HepG2 (cell line): ENCODE measurements around the gene GPS1. TPM values are rescaled to one million over a fixed set of nuclear protein-coding genes. Genes with fewer than 3 reads are reported as not detected.
A peak's percentile ranks its signal among the peaks of the same experiment; 100 is the strongest.

ENCODE experiments used
- ARID5B ChIP-seq: IDR thresholded peaks from 2 replicates; pipeline ENCODE4 v1.4.0; 2020; ENCODE audit warnings: mild to moderate bottlenecking, missing genetic modification reagents
- DR1 ChIP-seq: sonication (generic); formaldehyde crosslinking; IDR thresholded peaks from 2 replicates; pipeline ENCODE4 v1.8.0; 2021; ENCODE audit warnings: mild to moderate bottlenecking, missing genetic modification reagents, inconsistent platforms
- E2F5 ChIP-seq: sonication (generic); formaldehyde crosslinking; conservative IDR thresholded peaks from 2 replicates; pipeline ENCODE4 v1.4.0; 2020; ENCODE audit warnings: missing genetic modification reagents
- GPN1 ChIP-seq: sonication (generic); formaldehyde crosslinking; IDR thresholded peaks from 2 replicates; pipeline ENCODE4 v1.5.1; 2020; ENCODE audit warnings: missing genetic modification reagents, borderline replicate concordance
- HMG20B ChIP-seq: conservative IDR thresholded peaks from 2 replicates; pipeline ENCODE4 v1.6.1; 2016; ENCODE audit warnings: missing genetic modification reagents, missing compliant biosample characterization
- RBM39 ChIP-seq: fragments of 200-400 bp; formaldehyde crosslinking; IDR thresholded peaks from one replicate; pipeline ENCODE4 v1.6.1; 2018; ENCODE audit warnings: antibody characterized with exemption, mild to moderate bottlenecking, low read depth, low read length; ENCODE audit not compliant: poor library complexity, severe bottlenecking
- ZC3H13 ChIP-seq: sonication (generic); formaldehyde crosslinking; IDR thresholded peaks from 2 replicates; pipeline ENCODE4 v1.8.1; 2023; ENCODE audit warnings: mild to moderate bottlenecking, missing genetic modification reagents, moderate library complexity
- ZNF10 ChIP-seq: sonication (generic); formaldehyde crosslinking; IDR thresholded peaks from 2 replicates; pipeline ENCODE4 v1.4.0; 2020; ENCODE audit warnings: mild to moderate bottlenecking, low read depth, missing genetic modification reagents, borderline replicate concordance
- ZNF12 ChIP-seq: sonication (generic); formaldehyde crosslinking; IDR thresholded peaks from 2 replicates; pipeline ENCODE4 v1.5.0; 2020; ENCODE audit warnings: missing genetic modification reagents
- ZNF326 ChIP-seq: sonication (generic); formaldehyde crosslinking; IDR thresholded peaks from 2 replicates; pipeline ENCODE4 v1.4.0; 2020; ENCODE audit warnings: missing genetic modification reagents, borderline replicate concordance
- ZNF513 ChIP-seq: sonication (generic); formaldehyde crosslinking; conservative IDR thresholded peaks from 2 replicates; pipeline ENCODE4 v1.5.0; 2020; ENCODE audit warnings: missing genetic modification reagents
- ZNF564 ChIP-seq: sonication (generic); formaldehyde crosslinking; IDR thresholded peaks from 2 replicates; pipeline ENCODE4 v1.8.1; 2023; ENCODE audit warnings: mild to moderate bottlenecking, missing genetic modification reagents
- ZNF616 ChIP-seq: sonication (generic); formaldehyde crosslinking; IDR thresholded peaks from 2 replicates; pipeline ENCODE4 v1.5.0; 2020; ENCODE audit warnings: low read depth, mild to moderate bottlenecking, missing genetic modification reagents
- polyA plus RNA-seq, 8 experiments: library from polyadenylated mRNA; depleted of rRNA in 3 of 8; stranded (reverse) in 7 of 8; unstranded in 1 of 8; fragments of >200 nt; fragmentation: Illumina TruSeq in 4 of 8; extraction: Trizol in 4 of 8; gene quantifications; 2 replicates each; pipeline versions ENCODE4 v1.2.1 to v1.2.3, GENCODE V29; 2011 to 2016; ENCODE audit warnings: low read depth in 4 of 8, missing spikeins in 1 of 8, mixed read lengths in 1 of 8; ENCODE audit not compliant: insufficient read depth in 1 of 8
- total RNA-seq, 5 experiments: library from RNA; depleted of rRNA; stranded (reverse); fragments of >200 nt; fragmentation: Illumina TruSeq; extraction: Trizol; gene quantifications; 2 replicates each; pipeline ENCODE4 v1.2.3, GENCODE V29; 2016; ENCODE audit warnings: low read depth in 1 of 5
- TF ChIP-seq, protein P1 (sequence below): sonication (generic); formaldehyde crosslinking; IDR thresholded peaks from 2 replicates; pipeline ENCODE4 v1.4.0; 2020; ENCODE audit warnings: missing genetic modification reagents, low read depth, mild to moderate bottlenecking, borderline replicate concordance
- TF ChIP-seq, protein P2 (sequence below): sonication (generic); formaldehyde crosslinking; IDR thresholded peaks from 2 replicates; pipeline ENCODE4 v1.4.0; 2020; ENCODE audit warnings: missing genetic modification reagents, borderline replicate concordance

Gene GPS1
- total and polyA plus RNA-seq, 2 of the 13 experiments (the other 11 are each of a cell fraction or from before 2014, with no cell fraction given), result 124 to 128 TPM

DNA sequence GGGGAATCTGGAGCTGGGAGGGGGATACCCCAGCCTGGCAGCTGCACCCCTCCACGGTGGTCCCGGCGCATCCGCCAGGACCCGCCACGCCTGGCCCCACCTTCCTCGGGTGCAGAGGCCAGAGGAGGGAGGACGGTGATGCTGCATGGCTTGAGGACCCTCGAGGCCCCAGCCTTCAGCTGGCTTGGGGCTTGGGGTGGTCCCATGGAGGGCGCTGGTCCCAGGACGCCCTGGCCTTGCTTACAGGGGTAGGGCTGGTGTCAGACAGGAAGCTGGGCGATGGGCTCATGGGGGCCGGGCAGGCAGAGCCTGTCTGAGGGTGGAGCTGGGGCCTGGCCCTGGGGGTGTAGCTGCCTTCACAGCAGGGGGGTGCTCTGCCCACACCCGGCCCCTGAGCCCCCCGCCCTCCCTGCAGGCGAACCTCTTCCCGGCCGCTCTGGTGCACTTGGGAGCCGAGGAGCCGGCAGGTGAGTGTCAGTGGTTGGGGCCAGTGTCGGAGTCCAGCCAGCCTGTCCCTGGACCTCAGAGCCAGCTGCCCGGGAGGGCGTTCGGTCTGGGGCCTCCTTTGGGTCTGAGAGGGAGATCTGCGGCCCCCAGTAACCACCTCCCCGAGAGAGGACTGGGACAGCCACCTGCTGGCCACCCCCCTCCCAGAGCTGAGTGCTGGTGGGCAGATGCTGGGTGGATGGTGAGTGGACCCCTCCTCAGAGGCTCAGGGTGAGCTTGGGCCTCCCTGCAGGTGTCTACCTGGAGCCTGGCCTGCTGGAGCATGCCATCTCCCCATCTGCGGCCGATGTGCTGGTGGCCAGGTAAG, 35.4 kb upstream of the GPS1 start (continued):
- TF ChIP-seq GPN1 (no peak), E2F5 (CRISPR knock-in tag) (no peak), HMG20B (CRISPR knock-in tag) (0 out of 2 replicates have a peak, but pooled peaks have one; percentile 1), ARID5B (CRISPR knock-in tag) (0 out of 2 replicates have a peak, but pooled peaks have one; percentile 6), ZNF10 (CRISPR knock-in tag) (no peak), ZNF616 (CRISPR knock-in tag) (no peak), ZC3H13 (CRISPR knock-in tag) (peak; percentile 61; the same call in 1 of the 2 replicates), ZNF326 (peak; percentile 99), ZNF564 (CRISPR knock-in tag) (no peak), RBM39 (peak; percentile 59), ZNF12 (CRISPR knock-in tag) (peak; percentile 23; the same call in 1 of the 2 replicates), ZNF513 (CRISPR knock-in tag) (0 out of 2 replicates have a peak, but pooled peaks have one; percentile 42), DR1 (CRISPR knock-in tag) (no peak)
- TF ChIP-seq, protein P1, sequence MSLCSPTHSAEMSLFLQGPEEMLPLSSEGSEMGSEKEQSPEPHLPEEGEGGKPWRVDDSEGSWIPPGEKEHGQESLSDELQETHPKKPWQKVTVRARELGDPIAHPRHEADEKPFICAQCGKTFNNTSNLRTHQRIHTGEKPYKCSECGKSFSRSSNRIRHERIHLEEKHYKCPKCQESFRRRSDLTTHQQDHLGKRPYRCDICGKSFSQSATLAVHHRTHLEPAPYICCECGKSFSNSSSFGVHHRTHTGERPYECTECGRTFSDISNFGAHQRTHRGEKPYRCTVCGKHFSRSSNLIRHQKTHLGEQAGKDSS, result 0 out of 2 replicates have a peak, but pooled peaks have one; percentile 29
- TF ChIP-seq, protein P2, sequence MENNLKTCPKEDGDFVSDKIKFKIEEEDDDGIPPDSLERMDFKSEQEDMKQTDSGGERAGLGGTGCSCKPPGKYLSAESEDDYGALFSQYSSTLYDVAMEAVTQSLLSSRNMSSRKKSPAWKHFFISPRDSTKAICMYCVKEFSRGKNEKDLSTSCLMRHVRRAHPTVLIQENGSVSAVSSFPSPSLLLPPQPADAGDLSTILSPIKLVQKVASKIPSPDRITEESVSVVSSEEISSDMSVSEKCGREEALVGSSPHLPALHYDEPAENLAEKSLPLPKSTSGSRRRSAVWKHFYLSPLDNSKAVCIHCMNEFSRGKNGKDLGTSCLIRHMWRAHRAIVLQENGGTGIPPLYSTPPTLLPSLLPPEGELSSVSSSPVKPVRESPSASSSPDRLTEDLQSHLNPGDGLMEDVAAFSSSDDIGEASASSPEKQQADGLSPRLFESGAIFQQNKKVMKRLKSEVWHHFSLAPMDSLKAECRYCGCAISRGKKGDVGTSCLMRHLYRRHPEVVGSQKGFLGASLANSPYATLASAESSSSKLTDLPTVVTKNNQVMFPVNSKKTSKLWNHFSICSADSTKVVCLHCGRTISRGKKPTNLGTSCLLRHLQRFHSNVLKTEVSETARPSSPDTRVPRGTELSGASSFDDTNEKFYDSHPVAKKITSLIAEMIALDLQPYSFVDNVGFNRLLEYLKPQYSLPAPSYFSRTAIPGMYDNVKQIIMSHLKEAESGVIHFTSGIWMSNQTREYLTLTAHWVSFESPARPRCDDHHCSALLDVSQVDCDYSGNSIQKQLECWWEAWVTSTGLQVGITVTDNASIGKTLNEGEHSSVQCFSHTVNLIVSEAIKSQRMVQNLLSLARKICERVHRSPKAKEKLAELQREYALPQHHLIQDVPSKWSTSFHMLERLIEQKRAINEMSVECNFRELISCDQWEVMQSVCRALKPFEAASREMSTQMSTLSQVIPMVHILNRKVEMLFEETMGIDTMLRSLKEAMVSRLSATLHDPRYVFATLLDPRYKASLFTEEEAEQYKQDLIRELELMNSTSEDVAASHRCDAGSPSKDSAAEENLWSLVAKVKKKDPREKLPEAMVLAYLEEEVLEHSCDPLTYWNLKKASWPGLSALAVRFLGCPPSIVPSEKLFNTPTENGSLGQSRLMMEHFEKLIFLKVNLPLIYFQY (CRISPR knock-in tag), result no peak
